Colonic mucosa (tissue), 4 donors: ENCODE measurements around the gene SPTB. TPM values are rescaled to one million over a fixed set of nuclear protein-coding genes. Genes with fewer than 3 reads are reported as not detected.

Experiments used
- DNase-seq: peaks from one replicate; pipeline ENCODE4 v3.0.0-alpha.2; 2020
- H3K27ac ChIP-seq: fragments of 200-600 bp; one replicate; pipeline ENCODE4 v1.8.0; 2021
- H3K27me3 ChIP-seq: fragments of 200-600 bp; one replicate; pipeline ENCODE4 v1.8.0; 2021
- H3K36me3 ChIP-seq: fragments of 200-600 bp; one replicate; pipeline ENCODE4 v1.8.0; 2021
- H3K4me1 ChIP-seq: fragments of 200-600 bp; one replicate; pipeline ENCODE4 v1.8.0; 2021; ENCODE audit warnings: mild to moderate bottlenecking
- H3K4me3 ChIP-seq: fragments of 200-600 bp; one replicate; pipeline ENCODE4 v1.8.0; 2021
- H3K9ac ChIP-seq, 2 donors: one replicate each; pipeline ENCODE4 v1.7.0; 2013; ENCODE audit warnings: control low read depth in 2 of 2, low read depth in 2 of 2, low read length in 2 of 2
- H3K9me3 ChIP-seq: fragments of 200-600 bp; one replicate; pipeline ENCODE4 v1.8.0; 2021
- CTCF ChIP-seq: fragments of 200-600 bp; IDR thresholded peaks from one replicate; pipeline ENCODE4 v1.8.0; 2022; ENCODE audit warnings: antibody characterized with exemption, mild to moderate bottlenecking
- intact Hi-C: fragments of 100-400 bp; cut with DNase I; formaldehyde crosslinking; loops from one replicate; pipeline ENCODE4 v1.14.1; 2022
- total RNA-seq, 2 donors: library from RNA; stranded (reverse); fragmentation: NEBNext Ultra II Directional in 1 of 2; extraction: Animal tissue kit (Norgen Biotek cat#: 25700) in 1 of 2; gene quantifications; one replicate each; pipeline ENCODE4 v1.2.1, GENCODE V29; 2021
- donor health status: healthy.
- donor health status: DM: no; HTN: no; CAD: no.
- donor health status: DM: no; HTN: no; CAD: no.

The SPTB gene
- total RNA-seq, 2 donors from 2014 or later: 0.42 to 0.52 TPM

DNA sequence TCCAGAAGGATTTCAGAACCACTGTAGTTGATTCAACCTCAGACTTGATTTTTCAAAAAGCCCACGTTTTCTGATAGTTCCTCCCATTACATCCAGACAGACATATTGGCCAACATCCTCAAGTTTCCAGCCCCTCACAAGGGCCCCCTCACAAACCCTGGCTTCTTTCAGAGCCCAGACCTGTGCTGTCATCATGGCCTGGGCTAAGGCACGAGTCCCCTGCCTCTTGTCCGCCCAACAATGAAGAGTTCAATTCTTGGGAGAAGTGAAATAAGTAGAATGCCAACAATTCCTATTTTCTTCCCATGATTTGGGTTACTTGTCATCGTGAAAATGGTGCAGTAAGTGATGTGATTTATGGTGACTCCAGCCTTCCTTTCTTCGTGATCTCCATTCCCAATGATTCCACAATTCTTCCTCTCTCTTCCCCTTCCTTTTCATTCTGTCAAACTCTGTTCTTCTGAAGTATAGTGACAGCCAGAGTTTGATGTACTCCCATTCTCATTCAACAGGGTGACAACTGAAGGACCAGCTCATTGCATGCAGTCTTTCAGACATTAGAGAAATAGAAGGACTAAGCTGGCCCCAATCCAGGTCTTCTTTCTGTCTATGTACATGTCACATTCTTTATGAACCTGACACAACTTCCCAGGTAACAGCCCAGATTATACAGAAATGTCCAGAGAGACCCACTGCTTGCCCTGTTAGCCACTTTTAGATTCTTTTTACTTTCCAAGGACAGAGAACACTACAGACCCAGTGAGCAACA is 29.2 kb downstream of the SPTB start:
- H3K4me1 ChIP-seq: no peaks in the 10 kb centered on the region
- no peaks in the 10 kb centered on the region for H3K27me3 ChIP-seq
- H3K9me3 ChIP-seq: no peaks in the 10 kb centered on the region
- no peak for TF ChIP-seq CTCF
- no peak overlapping the region for H3K9ac ChIP-seq
- no peak overlapping the region for H3K4me3 ChIP-seq
- DNase-seq: no peak
- intact Hi-C loops: no loop called here
- no peak overlapping the region for H3K27ac ChIP-seq
- no peaks in the 10 kb centered on the region for H3K36me3 ChIP-seq

GRCh38 chr14:64849940-64850339 is 29.8 kb downstream of the SPTB start:
- Histone ChIP-seq H3K27me3 (no peaks in the 10 kb centered on the region), H3K4me3 (no peak overlapping the region), H3K36me3 (no peaks in the 10 kb centered on the region), H3K9me3 (no peaks in the 10 kb centered on the region), H3K9ac (no peak overlapping the region), H3K4me1 (no peaks in the 10 kb centered on the region), H3K27ac (no peak overlapping the region)
- TF ChIP-seq CTCF: no peak
- no peak for DNase-seq
- intact Hi-C loops: no loop called here

DNA sequence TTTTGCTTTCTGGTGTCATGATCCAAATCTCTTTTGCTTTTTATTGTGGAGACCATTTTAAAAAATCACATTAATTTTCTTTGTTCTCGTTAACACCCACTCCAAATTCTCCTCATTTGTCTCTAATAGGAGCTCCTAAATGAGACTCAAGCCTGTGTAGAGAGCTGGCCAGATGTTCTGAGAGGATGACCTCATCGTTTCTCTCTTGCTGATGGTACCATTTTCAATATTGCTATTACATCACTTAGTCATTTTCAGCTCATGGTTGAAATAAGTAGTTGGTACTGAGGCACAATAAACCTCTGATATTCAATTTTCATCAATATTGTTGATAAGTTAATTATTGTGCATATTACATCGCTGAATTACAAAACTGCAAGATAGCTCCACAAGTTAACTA is 31.5 kb downstream of the SPTB start:
- Histone ChIP-seq H3K36me3 (no peaks in the 10 kb centered on the region), H3K9me3 (no peaks in the 10 kb centered on the region), H3K4me3 (no peak overlapping the region), H3K27ac (no peak overlapping the region), H3K9ac (no peak overlapping the region), H3K4me1 (no peaks in the 10 kb centered on the region), H3K27me3 (no peaks in the 10 kb centered on the region)
- intact Hi-C loops: no loop called here
- no peak for TF ChIP-seq CTCF
- DNase-seq: no peak

- Histone ChIP-seq H3K27ac (no peak overlapping the region), H3K9me3 (no peaks in the 10 kb centered on the region), H3K4me1 (no peaks in the 10 kb centered on the region), H3K9ac (no peak overlapping the region), H3K36me3 (no peaks in the 10 kb centered on the region), H3K27me3 (no peaks in the 10 kb centered on the region), H3K4me3 (no peak overlapping the region)
- no peak for TF ChIP-seq CTCF
- DNase-seq: no peak
- intact Hi-C loops: no loop called here
Measured at GRCh38 chr14:64846319-64846718, 33.4 kb downstream of the SPTB start.

- Histone ChIP-seq H3K27ac (no peak overlapping the region), H3K4me1 (no peaks in the 10 kb centered on the region), H3K36me3 (no peaks in the 10 kb centered on the region), H3K9ac (no peak overlapping the region), H3K4me3 (no peak overlapping the region), H3K9me3 (no peaks in the 10 kb centered on the region), H3K27me3 (no peaks in the 10 kb centered on the region)
- no peak for DNase-seq
- TF ChIP-seq CTCF: no peak
- intact Hi-C loops: no loop called here
Measured at GRCh38 chr14:64845878-64846277, 33.8 kb downstream of the SPTB start.
